Activated CD4-positive, alpha-beta T cell treated with anti-CD3 and anti-CD28 coated beads, Interleukin-2, amount 10 ng/mL, durations not matched to agents 24 days and 14 days (primary cell): ENCODE data around the gene CTNNBIP1. TPM values are rescaled to one million over a fixed set of nuclear protein-coding genes. Genes with fewer than 3 reads are reported as not detected.

ENCODE experiments used
- DNase-seq: peaks from one replicate; pipeline ENCODE4 v3.0.0; 2022
- H3K27ac Mint-ChIP-seq: one replicate; pipeline ENCODE4 v1.8.0; 2022; ENCODE audit warnings: mild to moderate bottlenecking, mixed read lengths
- H3K27me3 Mint-ChIP-seq: one replicate; pipeline ENCODE4 v1.8.0; 2022; ENCODE audit warnings: mixed read lengths
- H3K36me3 Mint-ChIP-seq: one replicate; pipeline ENCODE4 v1.8.0; 2022; ENCODE audit warnings: low read depth, mild to moderate bottlenecking, mixed read lengths
- H3K4me1 Mint-ChIP-seq: one replicate; pipeline ENCODE4 v1.8.0; 2021; ENCODE audit warnings: mixed read lengths
- H3K4me3 Mint-ChIP-seq: one replicate; pipeline ENCODE4 v1.8.0; 2022; ENCODE audit warnings: mild to moderate bottlenecking, moderate library complexity, mixed read lengths
- H3K9me3 Mint-ChIP-seq: one replicate; pipeline ENCODE4 v1.8.0; 2021; ENCODE audit warnings: mixed read lengths
- intact Hi-C: fragments of 100-400 bp; cut with micrococcal nuclease; formaldehyde crosslinking; loops from one replicate; pipeline ENCODE4 v1.15.1; 2023
- total RNA-seq: library from RNA; stranded (reverse); gene quantifications from 2 replicates; pipeline ENCODE4 v1.2.3, GENCODE V29; 2022

The CTNNBIP1 gene
- total RNA-seq, 1 donor from 2014 or later: 5.8 TPM

GRCh38 chr1:9867408-9868243, 42.4 kb downstream of the CTNNBIP1 start:
- Mint-ChIP-seq H3K27me3 (peaks cover 2% of the 10 kb centered on the region), H3K27ac (no peak overlapping the region), H3K4me1 (peaks cover 4% of the 10 kb centered on the region), H3K36me3 (no peaks in the 10 kb centered on the region), H3K4me3 (no peak overlapping the region), H3K9me3 (no peaks in the 10 kb centered on the region)
- intact Hi-C loops: loop anchor here (1.0 to 10.0 kb wide), 5 partner anchors 45 to 373 kb away; partner anchors contain the start of gene CLSTN1
- peak; percentile 96 for DNase-seq

GRCh38 chr1:9866836-9867235, 43.2 kb downstream of the CTNNBIP1 start:
- no peak for DNase-seq
- Mint-ChIP-seq H3K36me3 (no peaks in the 10 kb centered on the region), H3K9me3 (no peaks in the 10 kb centered on the region), H3K4me3 (no peak overlapping the region), H3K27ac (no peak overlapping the region), H3K4me1 (peaks cover 4% of the 10 kb centered on the region), H3K27me3 (peaks cover 2% of the 10 kb centered on the region)
- intact Hi-C loops: loop anchor here (1.0 to 10.0 kb wide), 5 partner anchors 45 to 372 kb away; partner anchors contain the start of gene CLSTN1

GRCh38 chr1:9865724-9866123, 44.3 kb downstream of the CTNNBIP1 start:
- Mint-ChIP-seq H3K27me3 (peaks cover 2% of the 10 kb centered on the region), H3K36me3 (no peaks in the 10 kb centered on the region), H3K9me3 (no peaks in the 10 kb centered on the region), H3K4me1 (peaks cover 4% of the 10 kb centered on the region), H3K27ac (no peak overlapping the region), H3K4me3 (no peak overlapping the region)
- intact Hi-C loops: loop anchor here (5.0 to 10.0 kb wide), 3 partner anchors 43 to 371 kb away; partner anchors contain the start of gene CLSTN1
- DNase-seq: no peak

- H3K27me3 Mint-ChIP-seq: peaks cover 2% of the 10 kb centered on the region
- no peak overlapping the region for H3K27ac Mint-ChIP-seq
- H3K4me1 Mint-ChIP-seq: peaks cover 12% of the 10 kb centered on the region
Measured at GRCh38 chr1:9863371-9863770, 46.7 kb downstream of the CTNNBIP1 start.

GRCh38 chr1:9861360-9861759, 48.7 kb downstream of the CTNNBIP1 start:
- H3K27ac Mint-ChIP-seq: no peak overlapping the region

More at GRCh38 chr1:9863371-9863770, 46.7 kb downstream of the CTNNBIP1 start:
- no peak for DNase-seq
- no peak overlapping the region for H3K4me3 Mint-ChIP-seq
- intact Hi-C loops: loop anchor here (10.0 kb wide), 1 partner anchor 369 kb away; no protein-coding TSS in a partner anchor
- H3K36me3 Mint-ChIP-seq: peaks cover 2% of the 10 kb centered on the region
- H3K9me3 Mint-ChIP-seq: no peaks in the 10 kb centered on the region

GRCh38 chr1:9860887-9861286, 49.2 kb downstream of the CTNNBIP1 start:
- intact Hi-C loops: loop anchor here (10.0 kb wide), 1 partner anchor 366 kb away; no protein-coding TSS in a partner anchor
- H3K36me3 Mint-ChIP-seq: peaks cover 4% of the 10 kb centered on the region
- H3K27me3 Mint-ChIP-seq: no peaks in the 10 kb centered on the region
- DNase-seq: no peak
- no peak overlapping the region for H3K27ac Mint-ChIP-seq
- no peaks in the 10 kb centered on the region for H3K9me3 Mint-ChIP-seq
- H3K4me1 Mint-ChIP-seq: peaks cover 11% of the 10 kb centered on the region
- H3K4me3 Mint-ChIP-seq: no peak overlapping the region

More at GRCh38 chr1:9861360-9861759, 48.7 kb downstream of the CTNNBIP1 start:
- H3K36me3 Mint-ChIP-seq: peaks cover 4% of the 10 kb centered on the region
- DNase-seq: no peak
- no peaks in the 10 kb centered on the region for H3K27me3 Mint-ChIP-seq
- H3K4me1 Mint-ChIP-seq: peaks cover 11% of the 10 kb centered on the region
- intact Hi-C loops: loop anchor here (10.0 kb wide), 1 partner anchor 367 kb away; no protein-coding TSS in a partner anchor
- H3K9me3 Mint-ChIP-seq: no peaks in the 10 kb centered on the region
- no peak overlapping the region for H3K4me3 Mint-ChIP-seq

- intact Hi-C loops: loop anchor here (10.0 kb wide), 1 partner anchor 365 kb away; no protein-coding TSS in a partner anchor
- no peak for DNase-seq
- peaks cover 4% of the 10 kb centered on the region for H3K36me3 Mint-ChIP-seq
- H3K4me3 Mint-ChIP-seq: no peak overlapping the region
- no peaks in the 10 kb centered on the region for H3K9me3 Mint-ChIP-seq
- no peak overlapping the region for H3K27ac Mint-ChIP-seq
- no peaks in the 10 kb centered on the region for H3K27me3 Mint-ChIP-seq
- peaks cover 11% of the 10 kb centered on the region for H3K4me1 Mint-ChIP-seq
Measured at GRCh38 chr1:9859281-9860014, 50.6 kb downstream of the CTNNBIP1 start.

- Mint-ChIP-seq H3K27me3 (no peaks in the 10 kb centered on the region), H3K4me1 (peaks cover 11% of the 10 kb centered on the region), H3K9me3 (peaks cover 4% of the 10 kb centered on the region), H3K4me3 (no peak overlapping the region), H3K27ac (peak overlapping the region; percentile 27), H3K36me3 (peaks cover 10% of the 10 kb centered on the region)
- no peak for DNase-seq
- intact Hi-C loops: no loop called here
Measured at GRCh38 chr1:9858293-9859035, 51.6 kb downstream of the CTNNBIP1 start.

- Mint-ChIP-seq H3K27ac (no peak overlapping the region), H3K27me3 (peaks cover 5% of the 10 kb centered on the region), H3K4me1 (peaks cover 13% of the 10 kb centered on the region), H3K36me3 (peaks cover 11% of the 10 kb centered on the region), H3K9me3 (peaks cover 5% of the 10 kb centered on the region), H3K4me3 (no peak overlapping the region)
- DNase-seq: no peak
- intact Hi-C loops: no loop called here
Measured at GRCh38 chr1:9855186-9855585, 54.9 kb downstream of the CTNNBIP1 start.

- peaks cover 5% of the 10 kb centered on the region for H3K27me3 Mint-ChIP-seq
- intact Hi-C loops: no loop called here
- no peak overlapping the region for H3K27ac Mint-ChIP-seq
- no peak for DNase-seq
- peaks cover 7% of the 10 kb centered on the region for H3K36me3 Mint-ChIP-seq
- H3K4me3 Mint-ChIP-seq: no peak overlapping the region
- H3K9me3 Mint-ChIP-seq: peaks cover 5% of the 10 kb centered on the region
- H3K4me1 Mint-ChIP-seq: peaks cover 8% of the 10 kb centered on the region
Measured at GRCh38 chr1:9853249-9853595, 56.8 kb downstream of the CTNNBIP1 start.

GRCh38 chr1:9852410-9853248, 57.4 kb downstream of the CTNNBIP1 start:
- peaks cover 7% of the 10 kb centered on the region for H3K36me3 Mint-ChIP-seq
- intact Hi-C loops: no loop called here
- H3K4me1 Mint-ChIP-seq: peaks cover 7% of the 10 kb centered on the region
- DNase-seq: no peak
- peaks cover 5% of the 10 kb centered on the region for H3K27me3 Mint-ChIP-seq
- peaks cover 5% of the 10 kb centered on the region for H3K9me3 Mint-ChIP-seq
- H3K27ac Mint-ChIP-seq: no peak overlapping the region
- H3K4me3 Mint-ChIP-seq: no peak overlapping the region

GRCh38 chr1:9852004-9852403, 58.1 kb downstream of the CTNNBIP1 start:
- peaks cover 7% of the 10 kb centered on the region for H3K4me1 Mint-ChIP-seq

More at GRCh38 chr1:9852004-9852403, 58.1 kb downstream of the CTNNBIP1 start:
- H3K9me3 Mint-ChIP-seq: peaks cover 5% of the 10 kb centered on the region
- H3K27me3 Mint-ChIP-seq: peaks cover 5% of the 10 kb centered on the region
- H3K27ac Mint-ChIP-seq: no peak overlapping the region
- intact Hi-C loops: no loop called here
- no peak overlapping the region for H3K4me3 Mint-ChIP-seq
- peaks cover 7% of the 10 kb centered on the region for H3K36me3 Mint-ChIP-seq
- DNase-seq: no peak
